WERI-Rb-1 (cell line): ENCODE data around the gene ABCC8.

Source experiments
- DNase-seq: peaks from one replicate; pipeline ENCODE4 v3.0.0-alpha.2; 2020
- H3K27ac ChIP-seq: fragments of 250-450 bp; sonication (Bioruptor Pico); 2 replicates; pipeline ENCODE4 v1.5.1; 2020; ENCODE audit warnings: mild to moderate bottlenecking, moderate library complexity
- H3K27me3 ChIP-seq: fragments of 250-450 bp; sonication (Bioruptor Pico); 2 replicates; pipeline ENCODE4 v1.5.1; 2021; ENCODE audit warnings: mild to moderate bottlenecking, low read depth, moderate library complexity; ENCODE audit not compliant: insufficient read depth, severe bottlenecking
- H3K36me3 ChIP-seq: fragments of 250-450 bp; sonication (Bioruptor Pico); 2 replicates; pipeline ENCODE4 v1.5.1; 2020; ENCODE audit warnings: mild to moderate bottlenecking, moderate library complexity
- H3K4me3 ChIP-seq: 2 replicates; pipeline ENCODE4 v1.5.1; 2011; ENCODE audit warnings: low read depth, mild to moderate bottlenecking, control low read depth, low read length
- H3K9me3 ChIP-seq: fragments of 250-450 bp; sonication (Bioruptor Pico); 2 replicates; pipeline ENCODE4 v1.5.1; 2021; ENCODE audit warnings: mild to moderate bottlenecking, moderate library complexity; ENCODE audit not compliant: severe bottlenecking
- CTCF ChIP-seq: IDR thresholded peaks from 2 replicates; pipeline ENCODE4 v1.5.1; 2011; ENCODE audit warnings: low read depth, mild to moderate bottlenecking, control low read depth, inconsistent platforms, low read length

Gene ABCC8

GRCh38 chr11:17393472-17393871 is 83.2 kb downstream of the ABCC8 start:
- Histone ChIP-seq H3K27ac (no peak overlapping the region), H3K9me3 (no peaks in the 10 kb centered on the region)

GRCh38 chr11:17392872-17393271 is 83.8 kb downstream of the ABCC8 start:
- H3K9me3 ChIP-seq = no peaks in the 10 kb centered on the region

More at GRCh38 chr11:17393472-17393871, 83.2 kb downstream of the ABCC8 start:
- TF ChIP-seq CTCF = no peak
- no peaks in the 10 kb centered on the region for H3K27me3 ChIP-seq
- no peak overlapping the region for H3K4me3 ChIP-seq
- DNase-seq = no peak
- H3K36me3 ChIP-seq = peaks cover 10% of the 10 kb centered on the region; the same call in 1 of the 2 replicates

GRCh38 chr11:17391493-17392355 is 84.9 kb downstream of the ABCC8 start:
- no peak overlapping the region for H3K4me3 ChIP-seq
- no peaks in the 10 kb centered on the region for H3K9me3 ChIP-seq

More at GRCh38 chr11:17392872-17393271, 83.8 kb downstream of the ABCC8 start:
- no peak overlapping the region for H3K27ac ChIP-seq
- no peak overlapping the region for H3K4me3 ChIP-seq
- H3K36me3 ChIP-seq = peaks cover 10% of the 10 kb centered on the region; the same call in 1 of the 2 replicates
- DNase-seq = no peak
- H3K27me3 ChIP-seq = no peaks in the 10 kb centered on the region
- TF ChIP-seq CTCF = no peak

GRCh38 chr11:17389957-17390649 is 86.5 kb downstream of the ABCC8 start:
- Histone ChIP-seq H3K9me3 (no peaks in the 10 kb centered on the region), H3K27ac (peak overlapping the region; percentile 81), H3K27me3 (no peaks in the 10 kb centered on the region), H3K4me3 (peak overlapping the region; percentile 62), H3K36me3 (peaks cover 11% of the 10 kb centered on the region)
- no peak for TF ChIP-seq CTCF
- DNase-seq = no peak

More at GRCh38 chr11:17391493-17392355, 84.9 kb downstream of the ABCC8 start:
- Histone ChIP-seq H3K27me3 (no peaks in the 10 kb centered on the region), H3K36me3 (peaks cover 13% of the 10 kb centered on the region), H3K27ac (no peak overlapping the region)
- no peak for TF ChIP-seq CTCF
- DNase-seq = no peak

GRCh38 chr11:17389211-17389956 is 87.3 kb downstream of the ABCC8 start:
- Histone ChIP-seq H3K27me3 (no peaks in the 10 kb centered on the region), H3K9me3 (no peaks in the 10 kb centered on the region), H3K36me3 (peaks cover 6% of the 10 kb centered on the region), H3K4me3 (peak overlapping the region; percentile 62), H3K27ac (peak overlapping the region; percentile 81)
- TF ChIP-seq CTCF = peak; percentile 81
- DNase-seq = peak; percentile 87
